Lower leg skin (tissue), 3 donors: Measurements from ENCODE around the gene RPTOR.

Experiments used
- POLR2A ChIP-seq, 2 donors: fragments of 450-650 bp; IDR thresholded peaks; one replicate each; pipeline ENCODE4 v1.6.1; 2016 to 2017; ENCODE audit warnings: antibody characterized with exemption in 2 of 2, mild to moderate bottlenecking in 1 of 2, moderate library complexity in 1 of 2
- TF ChIP-seq, protein P1 (sequence below), 3 donors: fragments of 450-650 bp; IDR thresholded peaks; one replicate each; pipeline ENCODE4 v1.5.1; 2016; ENCODE audit warnings: antibody characterized with exemption in 3 of 3, mild to moderate bottlenecking in 3 of 3, moderate library complexity in 2 of 3

DNA sequence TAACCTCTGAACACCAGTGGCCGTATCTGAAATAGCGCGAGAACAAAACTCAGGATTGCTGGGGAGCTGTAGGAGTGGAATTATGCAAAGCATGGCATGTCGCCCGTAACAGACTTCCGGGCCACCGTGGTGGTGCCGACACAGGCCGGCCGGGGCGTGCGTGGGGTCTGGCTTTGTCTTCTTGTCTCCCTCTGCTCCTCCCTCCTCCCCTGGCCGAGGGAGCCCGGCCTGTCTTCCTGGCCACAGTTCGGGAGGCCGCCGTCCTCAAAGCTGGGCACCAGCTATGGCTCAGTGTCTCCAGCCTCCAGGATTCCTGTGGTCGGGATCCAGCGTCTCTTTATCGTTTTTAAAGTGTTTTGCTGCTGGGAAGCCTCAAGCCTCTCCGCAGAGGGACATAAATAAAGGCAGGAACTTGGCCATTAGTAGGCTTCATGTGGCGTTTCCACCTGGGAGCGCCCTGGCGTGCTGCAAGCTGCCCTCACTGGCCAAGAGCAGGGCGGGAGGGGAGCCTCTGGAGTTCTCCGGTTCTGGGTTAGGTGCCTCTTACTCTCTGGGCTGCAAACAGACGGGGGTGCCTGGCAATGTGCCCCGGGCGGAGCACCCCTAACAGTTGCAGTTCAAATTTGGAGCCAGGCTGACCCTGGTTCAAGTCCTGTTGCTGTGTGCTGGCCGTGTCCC is 46.3 kb upstream of the RPTOR start:
- TF ChIP-seq POLR2A (IDR thresholded peaks at IDR 0.05) = no peak
- TF ChIP-seq, protein P1, sequence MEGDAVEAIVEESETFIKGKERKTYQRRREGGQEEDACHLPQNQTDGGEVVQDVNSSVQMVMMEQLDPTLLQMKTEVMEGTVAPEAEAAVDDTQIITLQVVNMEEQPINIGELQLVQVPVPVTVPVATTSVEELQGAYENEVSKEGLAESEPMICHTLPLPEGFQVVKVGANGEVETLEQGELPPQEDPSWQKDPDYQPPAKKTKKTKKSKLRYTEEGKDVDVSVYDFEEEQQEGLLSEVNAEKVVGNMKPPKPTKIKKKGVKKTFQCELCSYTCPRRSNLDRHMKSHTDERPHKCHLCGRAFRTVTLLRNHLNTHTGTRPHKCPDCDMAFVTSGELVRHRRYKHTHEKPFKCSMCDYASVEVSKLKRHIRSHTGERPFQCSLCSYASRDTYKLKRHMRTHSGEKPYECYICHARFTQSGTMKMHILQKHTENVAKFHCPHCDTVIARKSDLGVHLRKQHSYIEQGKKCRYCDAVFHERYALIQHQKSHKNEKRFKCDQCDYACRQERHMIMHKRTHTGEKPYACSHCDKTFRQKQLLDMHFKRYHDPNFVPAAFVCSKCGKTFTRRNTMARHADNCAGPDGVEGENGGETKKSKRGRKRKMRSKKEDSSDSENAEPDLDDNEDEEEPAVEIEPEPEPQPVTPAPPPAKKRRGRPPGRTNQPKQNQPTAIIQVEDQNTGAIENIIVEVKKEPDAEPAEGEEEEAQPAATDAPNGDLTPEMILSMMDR (IDR thresholded peaks at IDR 0.05) = no peak
